Heart left ventricle (tissue), 16 donors: ENCODE results near the gene DYNLL1. TPM values are rescaled to one million over a fixed set of nuclear protein-coding genes. Genes with fewer than 3 reads are reported as not detected.
"Not testable (repeated sequence)": the region's sequence is repeated elsewhere in the genome, so short reads cannot be mapped to it uniquely, and the experiment has no call there.

Experiments
- ATAC-seq, 4 donors: fragments of 200-7000 bp; cut with Tn5 transposase; one replicate each; pipeline ENCODE4 v1.9.1; 2020 to 2022; ENCODE audit warnings: moderate library complexity in 4 of 4, mild to moderate bottlenecking in 3 of 4, moderate number of reproducible peaks in 1 of 4
- DNase-seq, 5 donors: peaks; one replicate each; pipeline ENCODE4 v3.0.0-alpha.2; 2020
- H3K27ac ChIP-seq, 12 donors: fragments of 200-600 bp; sonication (generic) in 4 of 12; one replicate each; pipeline versions ENCODE4 v1.5.0 to v1.8.0; 2016 to 2022; ENCODE audit warnings: mild to moderate bottlenecking in 2 of 12
- H3K27me3 ChIP-seq, 9 donors: fragments of 200-600 bp; sonication (generic) in 2 of 9; one replicate each; pipeline versions ENCODE4 v1.5.1 to v1.8.0; 2016 to 2022; ENCODE audit warnings: mild to moderate bottlenecking in 3 of 9
- H3K36me3 ChIP-seq, 9 donors: fragments of 200-600 bp; sonication (generic) in 2 of 9; one replicate each; pipeline versions ENCODE4 v1.5.0 to v1.8.0; 2018 to 2022; ENCODE audit warnings: mild to moderate bottlenecking in 2 of 9
- H3K4me1 ChIP-seq, 12 donors: fragments of 200-600 bp; sonication (generic) in 4 of 12; one replicate each; pipeline versions ENCODE4 v1.5.0 to v1.8.0; 2016 to 2022; ENCODE audit warnings: mild to moderate bottlenecking in 3 of 12
- H3K4me3 ChIP-seq, 12 donors: fragments of 200-600 bp; sonication (generic) in 4 of 12; one replicate each; pipeline versions ENCODE4 v1.5.0 to v1.8.0; 2017 to 2022; ENCODE audit warnings: mild to moderate bottlenecking in 9 of 12, moderate library complexity in 4 of 12
- H3K9me3 ChIP-seq, 12 donors: fragments of 200-600 bp; sonication (generic) in 4 of 12; one replicate each; pipeline versions ENCODE4 v1.5.0 to v1.8.0; 2016 to 2022; ENCODE audit warnings: mild to moderate bottlenecking in 1 of 12
- CTCF ChIP-seq, 12 donors: fragments of 200-600 bp; sonication (generic) in 4 of 12; IDR thresholded peaks; one replicate each; pipeline versions ENCODE4 v1.5.0 to v1.8.0; 2018 to 2022; ENCODE audit warnings: antibody characterized with exemption in 12 of 12, mild to moderate bottlenecking in 5 of 12
- POLR2A ChIP-seq, 2 donors: fragments of 450-650 bp; IDR thresholded peaks; one replicate each; pipeline ENCODE4 v1.6.1; 2017; ENCODE audit warnings: antibody characterized with exemption in 2 of 2, mild to moderate bottlenecking in 2 of 2, moderate library complexity in 2 of 2
- WGBS, 4 donors: extraction: QIAGEN DNeasy Blood & Tissue Kit in 2 of 4; methylation state at CpG; one replicate each; pipeline versions ENCODE4 v1.1.5 to v1.1.7; 2013 to 2018; 5-methylcytosine and 5-hydroxymethylcytosine counted together
- intact Hi-C, 10 donors: fragments of 100-400 bp; cut with DNase I; formaldehyde crosslinking; loops; one replicate each; pipeline versions ENCODE4 v1.11.1 to v1.14.2; 2022
- polyA plus RNA-seq, 2 donors: library from polyadenylated mRNA; stranded (reverse); fragments of 200-250 nt; gene quantifications; one replicate each; pipeline ENCODE4 v1.2.3, GENCODE V29; 2013
- total RNA-seq, 9 donors: library from RNA; depleted of rRNA in 2 of 9; stranded (reverse); fragments of >200 nt in 2 of 9; fragmentation: NEBNext Ultra II Directional in 3 of 9; extraction: Animal tissue kit (Norgen Biotek cat#: 25700) in 3 of 9; gene quantifications; one replicate each; pipeline versions ENCODE4 v1.1.0 to v1.2.4, GENCODE V29; 2016 to 2023
- donor health status: ischemic (EF 13 %, LVEDD 7.1; RV severe dilation, severe dysfunction).
- donor health status: healthy with polysubstance abuse.
- donor health status: DM: no; HTN: yes; CAD: no.
- donor health status: DM: no; HTN: no; CAD: no.
- donor health status: ischemic (EF 25% LVEDD 6.9; RV normal size, moderate dysfunction).
- donor health status: ischemic (EF 25% LVEDD 5.7; RV mildly dilated, moderate dysfunction).
- donor health status: healthy.
- donor health status: DM: yes; HTN: yes; CAD: no.
- donor health status: ischemic (EF 35%, LVEDD 5.7; RV mildly dilated, moderate dysfunction).
- donor health status: nonischemic (EF 11% LVEDD 7.7; RV severe dilation, severe dysfunction).
- donor health status: DM: yes; HTN: yes; CAD: no.
- donor health status: PGD.
- donor health status: ischemic (EF 29% LVEDD 5.4; RV normal size, mild dysfunction).
- donor health status: nonischemic (EF 23%, LVEDD 6.1; RV moderate dilation, normal function).

The DYNLL1 gene
- total and polyA plus RNA-seq, 11 donors = 92.2 to 320 (median 148) TPM

GRCh38 chr12:120514002-120514401 lies 18.1 kb downstream of the DYNLL1 start:
- H3K9me3 ChIP-seq = no peaks in the 10 kb centered on the region
- no peaks in the 10 kb centered on the region for H3K27me3 ChIP-seq
- TF ChIP-seq CTCF (IDR thresholded peaks at IDR 0.05) = no peak
- no peak for TF ChIP-seq POLR2A (IDR thresholded peaks at IDR 0.05)
- WGBS, 4 donors = 83 to 91% (median 87%) methylated on average over 7 of the region's 7 CpGs
- no peaks in the 10 kb centered on the region for H3K4me1 ChIP-seq
- ATAC-seq (no peak), DNase-seq (no peak)
- no peak overlapping the region for H3K4me3 ChIP-seq
- intact Hi-C loops = no loop called here
- H3K27ac ChIP-seq = no peak overlapping the region
- peaks cover 0 to 95% (median 75%) of the 10 kb centered on the region in 9 donors for H3K36me3 ChIP-seq

- H3K27ac ChIP-seq = no peak overlapping the region
- no peaks in the 10 kb centered on the region for H3K4me1 ChIP-seq
- no peak overlapping the region for H3K4me3 ChIP-seq
- no peak for TF ChIP-seq POLR2A (IDR thresholded peaks at IDR 0.05)
- TF ChIP-seq CTCF (IDR thresholded peaks at IDR 0.05) = no peak
- WGBS, 4 donors = 83 to 92% (median 88%) methylated on average over 2 of the region's 2 CpGs
- DNase-seq (no peak), ATAC-seq (no peak)
- H3K36me3 ChIP-seq = peaks cover 0 to 94% (median 66%) of the 10 kb centered on the region in 9 donors
- intact Hi-C loops = no loop called here
- H3K27me3 ChIP-seq = no peaks in the 10 kb centered on the region
- H3K9me3 ChIP-seq = no peaks in the 10 kb centered on the region
Measured at GRCh38 chr12:120515496-120515895, 19.6 kb downstream of the DYNLL1 start.

GRCh38 chr12:120519324-120519723 lies 23.4 kb downstream of the DYNLL1 start:
- H3K4me3 ChIP-seq, intact Hi-C loops, DNase-seq, H3K27ac ChIP-seq, ATAC-seq, H3K4me1 ChIP-seq, H3K27me3 ChIP-seq, H3K9me3 ChIP-seq: not testable (repeated sequence)
- WGBS, 4 donors = 97 to 98% (median 98%) methylated on average over 8 of the region's 8 CpGs
- H3K36me3 ChIP-seq = peaks cover 0 to 78% (median 47%) of the 10 kb centered on the region in 9 donors

DNA sequence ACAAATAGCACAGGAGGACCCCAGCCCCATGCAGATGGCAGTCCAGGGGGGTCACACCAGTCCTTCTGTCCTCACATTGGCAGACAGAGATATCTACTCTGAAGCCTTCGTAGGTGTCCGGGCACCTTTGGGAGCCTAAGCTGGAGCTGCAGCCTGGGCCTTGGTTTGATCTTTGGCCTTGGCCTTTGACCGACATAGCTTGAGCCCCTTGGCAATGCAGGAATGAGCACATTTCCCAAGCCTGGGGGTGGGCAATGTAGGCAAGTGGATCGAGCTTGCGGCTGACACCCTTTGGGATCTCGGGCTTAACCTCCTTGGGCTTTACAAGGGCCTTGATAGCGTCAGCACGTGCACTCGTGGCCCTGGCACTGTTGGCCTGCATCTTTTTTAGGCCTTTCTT lies 26.7 kb downstream of the DYNLL1 start:
- no peak for ATAC-seq
- Histone ChIP-seq H3K36me3 (peaks cover 0 to 55% (median 17%) of the 10 kb centered on the region in 9 donors), H3K9me3 (no peaks in the 10 kb centered on the region), H3K27me3 (no peaks in the 10 kb centered on the region), H3K27ac (no peak overlapping the region), H3K4me3 (no peak overlapping the region), H3K4me1 (peaks cover 0 to 5% (median 0%) of the 10 kb centered on the region in 12 donors)
- no peak for DNase-seq
- TF ChIP-seq CTCF (IDR thresholded peaks at IDR 0.05) = no peak
- intact Hi-C loops = loop anchor here in 1 of 10 donors (10.0 kb wide), 1 partner anchor 52 kb away; no protein-coding TSS in a partner anchor
- WGBS, 4 donors = 89 to 92% (median 90%) methylated on average over 8 to 9 of the region's 9 CpGs
